K562 (cell line): ENCODE results near the gene ECHDC3. TPM values are rescaled to one million over a fixed set of nuclear protein-coding genes. Genes with fewer than 3 reads are reported as not detected.

Source experiments
- ADNP ChIP-seq: fragments of 200-800 bp; sonication (Bioruptor generic); IDR thresholded peaks from 2 replicates; pipeline ENCODE4 v1.6.1; 2016; ENCODE audit warnings: missing genetic modification characterization, missing compliant biosample characterization
- FOXK1 ChIP-seq: sonication (generic); formaldehyde crosslinking; IDR thresholded peaks from 2 replicates; pipeline ENCODE4 v1.8.0; 2022; ENCODE audit warnings: missing genetic modification reagents, mild to moderate bottlenecking, borderline replicate concordance
- HES1 ChIP-seq: fragments of 450-650 bp; IDR thresholded peaks from 2 replicates; pipeline ENCODE4 v1.6.1; 2016; ENCODE audit warnings: low read depth, mild to moderate bottlenecking, moderate library complexity
- HNRNPK ChIP-seq: fragments of 200-400 bp; formaldehyde crosslinking; IDR thresholded peaks from one replicate; pipeline ENCODE4 v1.6.1; 2018; ENCODE audit warnings: mild to moderate bottlenecking, low read depth, low read length; ENCODE audit not compliant: poor library complexity, severe bottlenecking
- POLR2G ChIP-seq: fragments of 200-400 bp; formaldehyde crosslinking; IDR thresholded peaks from 2 replicates; pipeline ENCODE4 v1.6.1; 2017; ENCODE audit warnings: low read depth, mild to moderate bottlenecking, antibody characterized with exemption, low read length, moderate library complexity
- SMARCA5 ChIP-seq: fragments of 450-650 bp; IDR thresholded peaks from 2 replicates; pipeline ENCODE4 v1.6.1; 2016
- TSC22D4 ChIP-seq: fragments of 450-650 bp; IDR thresholded peaks from 2 replicates; pipeline ENCODE4 v1.6.1; 2016; ENCODE audit warnings: missing genetic modification characterization, missing biosample characterization, control low read depth
- ZNF311 ChIP-seq: fragments of 250-450 bp; sonication (Bioruptor Pico); IDR thresholded peaks from 2 replicates; pipeline ENCODE4 v1.4.0; 2020; ENCODE audit warnings: mild to moderate bottlenecking, moderate library complexity
- ZNF696 ChIP-seq: fragments of 250-450 bp; sonication (Bioruptor Pico); conservative IDR thresholded peaks from 2 replicates; pipeline ENCODE4 v1.4.0; 2020; ENCODE audit warnings: mild to moderate bottlenecking, moderate library complexity
- polyA plus RNA-seq, 8 experiments: library from polyadenylated mRNA; depleted of rRNA in 4 of 8; stranded (reverse) in 5 of 8; unstranded in 3 of 8; fragments of >200 nt; fragmentation: Nextera tagmentation in 2 of 8; fragmentation: Illumina TruSeq in 1 of 8; extraction: Ambion mirVana in 2 of 8; extraction: Trizol in 1 of 8; gene quantifications; 2 replicates each; pipeline versions ENCODE4 v1.2.1 to v1.2.3, GENCODE V29; 2011 to 2014; ENCODE audit warnings: inconsistent platforms in 1 of 8, missing spikeins in 1 of 8
- total RNA-seq, 7 experiments: library from RNA; depleted of rRNA in 6 of 7; stranded (reverse); fragments of >200 nt in 6 of 7; fragmentation: Illumina TruSeq in 2 of 7; extraction: Trizol in 2 of 7; gene quantifications; 2 replicates each; pipeline versions ENCODE4 v1.2.1 to v1.2.3, GENCODE V29; 2011 to 2021; ENCODE audit warnings: low replicate concordance in 1 of 7
- TF ChIP-seq, protein P1 (sequence below), 2 experiments: fragments of 450-650 bp in 1 of 2; sonication (generic) in 1 of 2; formaldehyde crosslinking in 1 of 2; IDR thresholded peaks; 2 replicates each; pipeline versions ENCODE4 v1.7.1 to v1.9.0; 2016 to 2022; ENCODE audit warnings: inconsistent platforms in 1 of 2, mild to moderate bottlenecking in 1 of 2, missing genetic modification reagents in 1 of 2

The ECHDC3 gene
- total and polyA plus RNA-seq, 9 of the 15 experiments (the other 6 are each of a cell fraction or from before 2014, with no cell fraction given), result 0.53 to 21.9 (median 15.7) TPM

- TF ChIP-seq, protein P1, sequence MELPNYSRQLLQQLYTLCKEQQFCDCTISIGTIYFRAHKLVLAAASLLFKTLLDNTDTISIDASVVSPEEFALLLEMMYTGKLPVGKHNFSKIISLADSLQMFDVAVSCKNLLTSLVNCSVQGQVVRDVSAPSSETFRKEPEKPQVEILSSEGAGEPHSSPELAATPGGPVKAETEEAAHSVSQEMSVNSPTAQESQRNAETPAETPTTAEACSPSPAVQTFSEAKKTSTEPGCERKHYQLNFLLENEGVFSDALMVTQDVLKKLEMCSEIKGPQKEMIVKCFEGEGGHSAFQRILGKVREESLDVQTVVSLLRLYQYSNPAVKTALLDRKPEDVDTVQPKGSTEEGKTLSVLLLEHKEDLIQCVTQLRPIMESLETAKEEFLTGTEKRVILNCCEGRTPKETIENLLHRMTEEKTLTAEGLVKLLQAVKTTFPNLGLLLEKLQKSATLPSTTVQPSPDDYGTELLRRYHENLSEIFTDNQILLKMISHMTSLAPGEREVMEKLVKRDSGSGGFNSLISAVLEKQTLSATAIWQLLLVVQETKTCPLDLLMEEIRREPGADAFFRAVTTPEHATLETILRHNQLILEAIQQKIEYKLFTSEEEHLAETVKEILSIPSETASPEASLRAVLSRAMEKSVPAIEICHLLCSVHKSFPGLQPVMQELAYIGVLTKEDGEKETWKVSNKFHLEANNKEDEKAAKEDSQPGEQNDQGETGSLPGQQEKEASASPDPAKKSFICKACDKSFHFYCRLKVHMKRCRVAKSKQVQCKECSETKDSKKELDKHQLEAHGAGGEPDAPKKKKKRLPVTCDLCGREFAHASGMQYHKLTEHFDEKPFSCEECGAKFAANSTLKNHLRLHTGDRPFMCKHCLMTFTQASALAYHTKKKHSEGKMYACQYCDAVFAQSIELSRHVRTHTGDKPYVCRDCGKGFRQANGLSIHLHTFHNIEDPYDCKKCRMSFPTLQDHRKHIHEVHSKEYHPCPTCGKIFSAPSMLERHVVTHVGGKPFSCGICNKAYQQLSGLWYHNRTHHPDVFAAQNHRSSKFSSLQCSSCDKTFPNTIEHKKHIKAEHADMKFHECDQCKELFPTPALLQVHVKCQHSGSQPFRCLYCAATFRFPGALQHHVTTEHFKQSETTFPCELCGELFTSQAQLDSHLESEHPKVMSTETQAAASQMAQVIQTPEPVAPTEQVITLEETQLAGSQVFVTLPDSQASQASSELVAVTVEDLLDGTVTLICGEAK (IDR thresholded peaks at IDR 0.05), result no peak
- TF ChIP-seq, protein P1 (CRISPR knock-in tag; IDR thresholded peaks at IDR 0.05), result no peak
- TF ChIP-seq ZNF311 (CRISPR knock-in tag) (no peak), TSC22D4 (tag) (no peak), SMARCA5 (peak; percentile 90), POLR2G (no peak), ADNP (tag) (no peak), HES1 (peak; percentile 2), ZNF696 (CRISPR knock-in tag) (no peak), FOXK1 (CRISPR knock-in tag) (peak; percentile 84), HNRNPK (no peak)
Measured at GRCh38 chr10:11757821-11758463, 15.8 kb downstream of the ECHDC3 start (continued).
